HepG2 (cell line): ENCODE data around the gene FOSL2.

ENCODE experiments used
- CTCF ChIP-seq: sonication (generic); formaldehyde crosslinking; IDR thresholded peaks from 2 replicates; pipeline ENCODE4 v1.5.0; 2020; ENCODE audit warnings: mild to moderate bottlenecking, missing genetic modification reagents, moderate library complexity
- EZH2 ChIP-seq: conservative IDR thresholded peaks from 2 replicates; pipeline ENCODE4 v1.6.1; 2012; ENCODE audit warnings: mild to moderate bottlenecking, low read depth, low read length, moderate library complexity
- HIVEP1 ChIP-seq: sonication (generic); formaldehyde crosslinking; IDR thresholded peaks from 2 replicates; pipeline ENCODE4 v1.4.0; 2020; ENCODE audit warnings: mild to moderate bottlenecking, missing genetic modification reagents
- HMGA1 ChIP-seq: sonication (generic); formaldehyde crosslinking; conservative IDR thresholded peaks from 2 replicates; pipeline ENCODE4 v1.4.0; 2020; ENCODE audit warnings: missing genetic modification reagents
- JUND ChIP-seq: sonication (generic); formaldehyde crosslinking; IDR thresholded peaks from 2 replicates; pipeline ENCODE4 v1.8.0; 2022; ENCODE audit warnings: mild to moderate bottlenecking, missing genetic modification reagents
- KLF15 ChIP-seq: sonication (generic); formaldehyde crosslinking; IDR thresholded peaks from 2 replicates; pipeline ENCODE4 v1.8.1; 2023; ENCODE audit warnings: borderline replicate concordance, mild to moderate bottlenecking, inconsistent platforms, missing genetic modification reagents, mixed read lengths
- NBN ChIP-seq: fragments of 450-650 bp; conservative IDR thresholded peaks from 2 replicates; pipeline ENCODE4 v1.6.1; 2017
- REST ChIP-seq, 2 experiments: IDR thresholded peaks; 2 replicates each; pipeline ENCODE4 v1.6.1; 2011 to 2012; ENCODE audit warnings: low read length in 2 of 2, borderline replicate concordance in 1 of 2, low read depth in 1 of 2, mild to moderate bottlenecking in 1 of 2, moderate library complexity in 1 of 2
- TAF15 ChIP-seq: fragments of 200-400 bp; formaldehyde crosslinking; IDR thresholded peaks from one replicate; pipeline ENCODE4 v1.6.1; 2018; ENCODE audit warnings: mild to moderate bottlenecking, low read depth, low read length; ENCODE audit not compliant: poor library complexity, severe bottlenecking
- USF2 ChIP-seq, 2 experiments: sonication (generic) in 1 of 2; formaldehyde crosslinking in 1 of 2; IDR thresholded peaks; 2 replicates each; pipeline versions ENCODE4 v1.5.1 to v1.6.1; 2011 to 2020; ENCODE audit warnings: borderline replicate concordance in 1 of 2, low read depth in 1 of 2, low read length in 1 of 2, mild to moderate bottlenecking in 1 of 2, missing genetic modification reagents in 1 of 2, moderate library complexity in 1 of 2
- ZFX ChIP-seq: sonication (generic); formaldehyde crosslinking; IDR thresholded peaks from 2 replicates; pipeline ENCODE4 v1.4.0; 2020; ENCODE audit warnings: mild to moderate bottlenecking, low read depth, missing genetic modification reagents, moderate library complexity
- ZNF431 ChIP-seq: sonication (generic); formaldehyde crosslinking; IDR thresholded peaks from 2 replicates; pipeline ENCODE4 v1.9.0; 2022; ENCODE audit warnings: missing genetic modification reagents, low read depth, mild to moderate bottlenecking, borderline replicate concordance

- TF ChIP-seq ZFX (CRISPR knock-in tag): no peak
- no peak for TF ChIP-seq NBN
- no peak for TF ChIP-seq HIVEP1 (CRISPR knock-in tag)
- TF ChIP-seq TAF15: no peak
- TF ChIP-seq USF2 (IDR thresholded peaks at IDR 0.05; ENCODE audit: low read depth, low read length): no peak
- no peak for TF ChIP-seq USF2 (CRISPR knock-in tag; IDR thresholded peaks at IDR 0.05; ENCODE audit: borderline replicate concordance)
- no peak for TF ChIP-seq EZH2
- TF ChIP-seq CTCF: no peak
- no peak for TF ChIP-seq JUND
- no peak for TF ChIP-seq HMGA1 (CRISPR knock-in tag)
- no peak for TF ChIP-seq ZNF431 (CRISPR knock-in tag)
- no peak for TF ChIP-seq REST (IDR thresholded peaks at IDR 0.05; ENCODE audit: borderline replicate concordance in 1 of 2, low read depth in 1 of 2, low read length in 2 of 2)
- no peak for TF ChIP-seq KLF15 (CRISPR knock-in tag)
These were observed 58.4 kb downstream of the FOSL2 start for GRCh38 chr2:28450901-28451565.
